IMR-90 (cell line): Measurements from ENCODE around the gene LATS2. TPM values are rescaled to one million over a fixed set of nuclear protein-coding genes. Genes with fewer than 3 reads are reported as not detected.

ENCODE experiments used
- ATAC-seq: fragments of 200-7000 bp; cut with Tn5 transposase; 2 replicates; pipeline ENCODE4 v1.9.1; 2020; ENCODE audit warnings: low read depth, mild to moderate bottlenecking, moderate library complexity
- BruUV-seq: library from RNA; stranded (reverse); fragments of 400-500 nt; replicated peaks from 2 replicates; lab custom pipeline; 2021; lab: Mats Ljungman, UMichigan
- CTCF ChIA-PET: fragments of 300-600 bp; formaldehyde crosslinking; extraction: SDS; loops from one replicate; lab custom pipeline; 2021; ENCODE audit warnings: antibody characterized with exemption; lab: Yijun Ruan, JAX
- POLR2A ChIA-PET: fragments of 300-600 bp; sonication (Branson Sonifier 250); formaldehyde crosslinking; loops from one replicate; lab custom pipeline; 2022; ENCODE audit warnings: antibody characterized with exemption; ENCODE audit not compliant: unreplicated experiment; lab: Charles Lee
- DNase-seq: peaks from one replicate; pipeline ENCODE4 v3.0.0; 2013
- H2AFZ ChIP-seq: replicated peaks from 2 replicates; pipeline ENCODE3; 2013; ENCODE audit warnings: low read length, mild to moderate bottlenecking; ENCODE audit not compliant: poor library complexity
- H2AK5ac ChIP-seq: 2 replicates; pipeline ENCODE4 v1.6.1; 2013; ENCODE audit warnings: low read depth, low read length, inconsistent platforms
- H2AK9ac ChIP-seq: replicated peaks from 2 replicates; pipeline ENCODE3; 2013; ENCODE audit warnings: mild to moderate bottlenecking, low read depth, low read length, moderate library complexity; ENCODE audit not compliant: poor library complexity
- H2BK120ac ChIP-seq: 2 replicates; pipeline ENCODE4 v1.6.1; 2013; ENCODE audit warnings: low read depth, low read length, inconsistent platforms
- H2BK15ac ChIP-seq: 3 replicates; pipeline ENCODE4 v1.6.1; 2013; ENCODE audit warnings: low read depth, low read length, inconsistent platforms
- H2BK20ac ChIP-seq: 2 replicates; pipeline ENCODE4 v1.6.1; 2013; ENCODE audit warnings: low read depth, mild to moderate bottlenecking, inconsistent platforms, low read length, moderate library complexity
- H2BK5ac ChIP-seq: 2 replicates; pipeline ENCODE4 v1.6.1; 2013; ENCODE audit warnings: mild to moderate bottlenecking, low read depth, low read length, inconsistent platforms; ENCODE audit not compliant: poor library complexity, severe bottlenecking
- H3K14ac ChIP-seq: replicated peaks from 2 replicates; pipeline ENCODE4 v1.6.1; 2013; ENCODE audit warnings: low read depth, low read length, inconsistent platforms
- H3K18ac ChIP-seq: 2 replicates; pipeline ENCODE4 v1.6.1; 2013; ENCODE audit warnings: low read depth, low read length, control low read depth
- H3K23ac ChIP-seq: 2 replicates; pipeline ENCODE4 v1.6.1; 2013; ENCODE audit warnings: low read depth, low read length, inconsistent platforms
- H3K27ac ChIP-seq: 2 replicates; pipeline ENCODE4 v1.5.1; 2013; ENCODE audit warnings: mild to moderate bottlenecking, control low read depth, low read length; ENCODE audit not compliant: insufficient read depth
- H3K27me3 ChIP-seq: 2 replicates; pipeline ENCODE4 v1.6.1; 2013; ENCODE audit warnings: low read length; ENCODE audit not compliant: control insufficient read depth, insufficient read depth
- H3K36me3 ChIP-seq: 2 replicates; pipeline ENCODE4 v1.6.1; 2013; ENCODE audit warnings: low read length, mixed read lengths; ENCODE audit not compliant: control insufficient read depth, insufficient read depth
- H3K4ac ChIP-seq: 2 replicates; pipeline ENCODE4 v1.6.1; 2013; ENCODE audit warnings: low read depth, low read length, inconsistent platforms
- H3K4me1 ChIP-seq: 2 replicates; pipeline ENCODE4 v1.6.1; 2013; ENCODE audit warnings: low read length, mixed read lengths; ENCODE audit not compliant: control insufficient read depth, insufficient read depth
- H3K4me2 ChIP-seq: 2 replicates; pipeline ENCODE4 v1.6.1; 2013; ENCODE audit warnings: low read depth, mild to moderate bottlenecking, control low read depth, low read length, moderate library complexity
- H3K4me3 ChIP-seq: 2 replicates; pipeline ENCODE4 v1.5.1; 2013; ENCODE audit warnings: low read depth, mild to moderate bottlenecking, control low read depth, low read length, moderate library complexity; ENCODE audit not compliant: insufficient read depth
- H3K56ac ChIP-seq: 2 replicates; pipeline ENCODE4 v1.6.1; 2013; ENCODE audit warnings: low read length, inconsistent platforms; ENCODE audit not compliant: insufficient read depth; ENCODE audit errors: extremely low read depth
- H3K79me1 ChIP-seq, 2 experiments: 2 replicates each; pipeline ENCODE4 v1.6.1; 2013; ENCODE audit warnings: low read length in 2 of 2, inconsistent platforms in 1 of 2, low read depth in 1 of 2
- H3K9ac ChIP-seq: 2 replicates; pipeline ENCODE4 v1.6.1; 2013; ENCODE audit warnings: low read depth, low read length, control low read depth
- H3K9me1 ChIP-seq: 2 replicates; pipeline ENCODE4 v1.6.1; 2013; ENCODE audit warnings: low read length, inconsistent platforms; ENCODE audit not compliant: insufficient read depth
- H3K9me3 ChIP-seq: 2 replicates; pipeline ENCODE4 v1.6.1; 2013; ENCODE audit warnings: low read length; ENCODE audit not compliant: control insufficient read depth, insufficient read depth
- H4K20me1 ChIP-seq: 2 replicates; pipeline ENCODE4 v1.6.1; 2013; ENCODE audit warnings: low read length, inconsistent platforms; ENCODE audit not compliant: insufficient read depth
- H4K5ac ChIP-seq: 2 replicates; pipeline ENCODE4 v1.6.1; 2013; ENCODE audit warnings: mild to moderate bottlenecking, low read depth, low read length, control low read depth
- H4K8ac ChIP-seq, 2 experiments: 2 replicates each; pipeline ENCODE4 v1.6.1; 2013; ENCODE audit warnings: low read depth in 2 of 2, low read length in 2 of 2, control low read depth in 1 of 2, inconsistent platforms in 1 of 2
- H4K91ac ChIP-seq: 2 replicates; pipeline ENCODE4 v1.6.1; 2013; ENCODE audit warnings: low read depth, low read length, inconsistent platforms; ENCODE audit not compliant: insufficient read depth
- CHD1 ChIP-seq: IDR thresholded peaks from 2 replicates; pipeline ENCODE4 v1.6.1; 2012; ENCODE audit warnings: low read depth, low read length, improper control_type of control experiment
- CTCF ChIP-seq: conservative IDR thresholded peaks from 2 replicates; pipeline ENCODE4 v1.5.1; 2012; ENCODE audit warnings: mild to moderate bottlenecking, low read depth, low read length, improper control_type of control experiment
- MXI1 ChIP-seq: IDR thresholded peaks from 2 replicates; pipeline ENCODE4 v1.6.1; 2012; ENCODE audit warnings: low read depth, mild to moderate bottlenecking, low read length, moderate library complexity, borderline replicate concordance
- NFE2L2 ChIP-seq: fragments of 150-350 bp; IDR thresholded peaks from 2 replicates; pipeline ENCODE4 v1.6.1; 2016; ENCODE audit warnings: low read depth, mild to moderate bottlenecking, low read length
- POLR2A ChIP-seq: IDR thresholded peaks from 2 replicates; pipeline ENCODE4 v1.6.1; 2012; ENCODE audit warnings: mild to moderate bottlenecking, low read depth, low read length
- RAD21 ChIP-seq: IDR thresholded peaks from 2 replicates; pipeline ENCODE4 v1.6.1; 2012; ENCODE audit warnings: low read length, improper control_type of control experiment
- RFX5 ChIP-seq: IDR thresholded peaks from 2 replicates; pipeline ENCODE4 v1.8.0; 2012; ENCODE audit warnings: low read depth, mild to moderate bottlenecking, low read length, moderate library complexity
- SMC3 ChIP-seq: fragments of 150-350 bp; IDR thresholded peaks from 2 replicates; pipeline ENCODE4 v1.6.1; 2016; ENCODE audit warnings: low read depth, mild to moderate bottlenecking, antibody characterized with exemption, low read length, moderate library complexity
- WGBS, 2 experiments: methylation state at CpG; one replicate each; pipeline versions ENCODE4 v1.1.5 to v1.1.7; 2013; ENCODE audit warnings: missing lambda C conversion rate in 2 of 2; ENCODE audit not compliant: insufficient read length in 1 of 2; ENCODE audit errors: extremely low coverage in 2 of 2; 5-methylcytosine and 5-hydroxymethylcytosine counted together
- dilution Hi-C: fragments of 300-500 bp; cut with HindIII; formaldehyde crosslinking; loops from one replicate; pipeline ENCODE4 v1.14.3; 2018; ENCODE audit warnings: low sequenced_read_pairs; ENCODE audit not compliant: unreplicated experiment
- in situ Hi-C: fragments of 300-500 bp; cut with MboI; formaldehyde crosslinking; loops from 3 replicates; pipeline ENCODE4 v1.14.3; 2019; ENCODE audit warnings: low sequenced_read_pairs, inconsistent platforms, mixed read lengths
- intact Hi-C: fragments of 100-400 bp; cut with micrococcal nuclease; formaldehyde crosslinking; loops from 2 replicates; pipeline ENCODE4 v1.10.0; 2022
- polyA plus RNA-seq, 3 experiments: library from polyadenylated mRNA; depleted of rRNA; stranded (reverse); fragments of >200 nt; gene quantifications; 2 replicates each; pipeline ENCODE4 v1.2.3, GENCODE V29; 2012; ENCODE audit warnings: low replicate concordance in 1 of 3
- total RNA-seq: library from RNA; depleted of rRNA; stranded (reverse); fragments of >200 nt; gene quantifications from 2 replicates; pipeline ENCODE4 v1.2.3, GENCODE V29; 2012
- TF ChIP-seq, protein P1 (sequence below): fragments of 150-350 bp; IDR thresholded peaks from 2 replicates; pipeline ENCODE4 v1.6.1; 2017; ENCODE audit warnings: mild to moderate bottlenecking, antibody characterized with exemption, low read length, low read depth

LATS2 gene
- total and polyA plus RNA-seq, 2 of the 4 experiments (the other 2 are of a cell fraction) = 12.7 to 22.4 TPM

GRCh38 chr13:20995245-20995838 lies 66.0 kb downstream of the LATS2 start:
- H3K36me3 ChIP-seq = peaks cover 42% of the 10 kb centered on the region
- no peak overlapping the region; the same call in 1 of the 2 replicates for H2AK5ac ChIP-seq
- BruUV-seq = no TSS peak
- H2BK15ac ChIP-seq = no peak overlapping the region
- intact Hi-C loops (loop anchor here (5.0 kb wide), 1 partner anchor 47 kb away; no protein-coding TSS in a partner anchor), dilution Hi-C loops (no loop called here), in situ Hi-C loops (no loop called here)
- peak overlapping the region; percentile 17 for H2BK5ac ChIP-seq
- no peaks in the 10 kb centered on the region for H3K9me3 ChIP-seq
- no peak overlapping the region for H3K56ac ChIP-seq
- H3K4me3 ChIP-seq = no peak overlapping the region
- peaks cover 24% of the 10 kb centered on the region for H3K4me1 ChIP-seq
- no peak overlapping the region for H3K18ac ChIP-seq
- 94% methylated on average over 2 of the region's 4 CpGs; no CpG with 5 or more reads in 1 of the 2 experiments for WGBS, 2 experiments
- H2BK120ac ChIP-seq = no peak overlapping the region
- no peak overlapping the region for H3K27ac ChIP-seq
- H4K8ac ChIP-seq = no peak overlapping the region
- no peak overlapping the region for H3K4ac ChIP-seq
- CTCF ChIA-PET = interaction anchor here (0.7 kb wide), 1 partner anchor 77 kb away, joined by 4 read pairs; no protein-coding TSS in a partner anchor
- H2AK9ac ChIP-seq = no peak overlapping the region
- H2AFZ ChIP-seq = no peak overlapping the region
- DNase-seq (no peak), ATAC-seq (no peak)
- no peak overlapping the region; the same call in 1 of the 2 replicates for H2BK20ac ChIP-seq
- no peak for TF ChIP-seq RAD21
- no peak for TF ChIP-seq SMC3
- no peak for TF ChIP-seq CTCF
- TF ChIP-seq NFE2L2 = no peak
- TF ChIP-seq, protein P1, sequence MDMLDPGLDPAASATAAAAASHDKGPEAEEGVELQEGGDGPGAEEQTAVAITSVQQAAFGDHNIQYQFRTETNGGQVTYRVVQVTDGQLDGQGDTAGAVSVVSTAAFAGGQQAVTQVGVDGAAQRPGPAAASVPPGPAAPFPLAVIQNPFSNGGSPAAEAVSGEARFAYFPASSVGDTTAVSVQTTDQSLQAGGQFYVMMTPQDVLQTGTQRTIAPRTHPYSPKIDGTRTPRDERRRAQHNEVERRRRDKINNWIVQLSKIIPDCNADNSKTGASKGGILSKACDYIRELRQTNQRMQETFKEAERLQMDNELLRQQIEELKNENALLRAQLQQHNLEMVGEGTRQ = no peak
- no peak for TF ChIP-seq MXI1
- TF ChIP-seq RFX5 = no peak
- TF ChIP-seq CHD1 = no peak
- TF ChIP-seq POLR2A = no peak
- H3K23ac ChIP-seq = peak overlapping the region; percentile 43; the same call in 1 of the 2 replicates
- H3K79me1 ChIP-seq = peaks cover 41 to 86% of the 10 kb centered on the region in 2 experiments
- peaks cover 66% of the 10 kb centered on the region for H4K20me1 ChIP-seq
- H4K5ac ChIP-seq = no peak overlapping the region
- POLR2A ChIA-PET = interaction anchor here (0.5 kb wide), 1 partner anchor 580 kb away, joined by 7 read pairs; no protein-coding TSS in a partner anchor
- no peaks in the 10 kb centered on the region for H3K27me3 ChIP-seq
- H3K9me1 ChIP-seq = peaks cover 49% of the 10 kb centered on the region
- H3K14ac ChIP-seq = peak overlapping the region; percentile 57; the same call in 1 of the 2 replicates
- H4K91ac ChIP-seq = no peak overlapping the region
- H3K9ac ChIP-seq = no peak overlapping the region
- H3K4me2 ChIP-seq = no peak overlapping the region
